22Rv1 (cell line): Measurements from ENCODE around the gene LZTS3.
"Not testable (repeated sequence)": the region's sequence is repeated elsewhere in the genome, so short reads cannot be mapped to it uniquely, and the experiment has no call there.

Source experiments
- H3K27ac ChIP-seq: fragments of 450-650 bp; 2 replicates; pipeline ENCODE4 v1.5.1; 2017
- ZFX ChIP-seq: fragments of 450-650 bp; IDR thresholded peaks from 2 replicates; pipeline ENCODE4 v1.6.1; 2017; ENCODE audit warnings: antibody characterized with exemption, borderline replicate concordance
- TF ChIP-seq, protein P1 (sequence below): fragments of 450-650 bp; IDR thresholded peaks from 2 replicates; pipeline ENCODE4 v1.5.1; 2017; ENCODE audit warnings: mild to moderate bottlenecking

Gene LZTS3

GRCh38 chr20:3172933-3173609 is at the start of gene LZTS3:
LZTS3 (minus strand) TSS chr20:3173549; CDS start chr20:3167163, 6,386 bp downstream.
- TF ChIP-seq ZFX = no peak
- TF ChIP-seq, protein P1, sequence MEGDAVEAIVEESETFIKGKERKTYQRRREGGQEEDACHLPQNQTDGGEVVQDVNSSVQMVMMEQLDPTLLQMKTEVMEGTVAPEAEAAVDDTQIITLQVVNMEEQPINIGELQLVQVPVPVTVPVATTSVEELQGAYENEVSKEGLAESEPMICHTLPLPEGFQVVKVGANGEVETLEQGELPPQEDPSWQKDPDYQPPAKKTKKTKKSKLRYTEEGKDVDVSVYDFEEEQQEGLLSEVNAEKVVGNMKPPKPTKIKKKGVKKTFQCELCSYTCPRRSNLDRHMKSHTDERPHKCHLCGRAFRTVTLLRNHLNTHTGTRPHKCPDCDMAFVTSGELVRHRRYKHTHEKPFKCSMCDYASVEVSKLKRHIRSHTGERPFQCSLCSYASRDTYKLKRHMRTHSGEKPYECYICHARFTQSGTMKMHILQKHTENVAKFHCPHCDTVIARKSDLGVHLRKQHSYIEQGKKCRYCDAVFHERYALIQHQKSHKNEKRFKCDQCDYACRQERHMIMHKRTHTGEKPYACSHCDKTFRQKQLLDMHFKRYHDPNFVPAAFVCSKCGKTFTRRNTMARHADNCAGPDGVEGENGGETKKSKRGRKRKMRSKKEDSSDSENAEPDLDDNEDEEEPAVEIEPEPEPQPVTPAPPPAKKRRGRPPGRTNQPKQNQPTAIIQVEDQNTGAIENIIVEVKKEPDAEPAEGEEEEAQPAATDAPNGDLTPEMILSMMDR = no peak
- H3K27ac ChIP-seq = no peak within 1 kb of the TSS

- no peak overlapping the region for H3K27ac ChIP-seq
These were observed 48.3 kb upstream of the LZTS3 start for GRCh38 chr20:3221398-3222226.

DNA sequence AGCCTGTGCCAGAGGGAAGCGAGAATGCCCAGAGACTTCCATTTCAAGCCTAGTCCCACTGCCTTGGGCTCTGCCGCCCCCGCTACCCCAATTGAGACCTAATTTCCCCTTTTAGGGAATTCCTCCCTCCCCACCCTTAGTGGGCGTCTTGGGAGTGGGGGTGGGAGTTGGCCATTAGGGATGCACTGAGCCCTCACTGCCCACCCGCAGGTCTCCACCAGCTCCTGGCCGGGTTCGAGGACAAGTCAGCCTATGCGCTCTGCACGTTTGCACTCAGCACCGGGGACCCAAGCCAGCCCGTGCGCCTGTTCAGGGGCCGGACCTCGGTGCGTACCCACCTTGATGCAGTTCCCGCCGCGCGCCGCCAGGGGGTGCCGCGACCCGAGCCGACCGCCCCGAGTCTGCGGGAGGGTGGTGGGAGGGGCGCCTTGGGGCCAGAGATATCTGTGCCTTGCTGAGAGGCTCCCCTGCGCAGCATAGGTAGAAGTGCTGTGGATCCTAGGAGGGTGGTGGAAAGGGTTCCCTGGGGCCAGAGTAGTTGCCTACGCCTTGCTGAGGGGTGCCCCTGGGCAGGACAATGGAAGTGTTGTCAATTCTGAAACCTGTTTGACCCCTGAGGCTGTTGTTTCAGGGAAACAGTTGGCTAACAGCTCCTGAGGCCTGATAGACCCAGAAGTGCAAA is 45.1 kb upstream of the LZTS3 start:
- no peak overlapping the region for H3K27ac ChIP-seq
- TF ChIP-seq, protein P1 = peak; percentile 95
- no peak for TF ChIP-seq ZFX

More at GRCh38 chr20:3221398-3222226, 48.3 kb upstream of the LZTS3 start:
- TF ChIP-seq ZFX = no peak
- TF ChIP-seq, protein P1 = no peak

DNA sequence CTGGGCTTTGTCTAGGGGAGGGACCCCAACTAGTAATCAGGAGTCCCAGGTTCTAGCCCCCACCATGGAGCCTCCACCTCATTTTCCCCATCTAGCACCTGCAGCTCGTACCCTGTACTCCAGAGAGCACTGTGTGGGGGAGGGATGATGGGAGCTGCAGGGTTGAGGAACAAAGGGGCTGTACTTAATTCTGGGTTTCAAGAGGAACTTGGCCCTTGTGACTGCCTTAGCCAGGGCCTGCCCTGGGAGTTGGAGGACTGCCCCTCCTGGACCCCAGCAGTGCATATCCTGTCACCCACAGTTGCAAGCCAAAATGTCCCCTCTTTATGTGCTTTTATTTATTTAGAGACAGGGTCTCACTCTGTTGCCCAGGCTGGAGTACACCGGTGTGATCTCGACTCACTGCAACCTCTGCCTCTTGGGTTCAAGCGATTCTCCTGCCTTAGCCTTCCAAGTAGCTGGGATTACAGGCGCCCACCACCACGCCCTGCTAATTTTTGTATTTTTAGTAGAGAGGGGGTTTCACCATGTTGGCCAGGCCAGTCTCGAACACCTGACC is 42.1 kb upstream of the LZTS3 start:
- not testable (repeated sequence) for H3K27ac ChIP-seq

DNA sequence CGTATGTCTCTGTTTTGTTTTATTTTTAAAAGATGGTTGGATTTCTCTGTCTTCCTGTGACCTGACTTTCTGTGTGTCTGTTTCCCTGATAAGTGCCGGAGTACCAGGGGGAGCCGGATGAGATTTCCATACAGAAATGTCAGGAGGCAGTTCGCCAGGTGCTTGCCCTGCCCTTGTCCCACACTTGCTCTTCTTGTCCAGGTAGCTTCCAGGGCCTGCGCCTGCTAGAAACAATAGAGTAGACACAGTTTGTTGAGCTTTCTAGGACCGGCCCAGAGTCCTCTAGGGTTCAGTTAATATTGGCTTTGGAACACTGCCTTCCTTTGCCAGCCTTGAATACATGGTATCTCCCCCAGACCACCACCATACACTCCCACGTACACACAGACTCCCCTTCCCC is 39.9 kb upstream of the LZTS3 start:
- H3K27ac ChIP-seq = no peak overlapping the region
- TF ChIP-seq ZFX = no peak
- TF ChIP-seq, protein P1 = no peak

DNA sequence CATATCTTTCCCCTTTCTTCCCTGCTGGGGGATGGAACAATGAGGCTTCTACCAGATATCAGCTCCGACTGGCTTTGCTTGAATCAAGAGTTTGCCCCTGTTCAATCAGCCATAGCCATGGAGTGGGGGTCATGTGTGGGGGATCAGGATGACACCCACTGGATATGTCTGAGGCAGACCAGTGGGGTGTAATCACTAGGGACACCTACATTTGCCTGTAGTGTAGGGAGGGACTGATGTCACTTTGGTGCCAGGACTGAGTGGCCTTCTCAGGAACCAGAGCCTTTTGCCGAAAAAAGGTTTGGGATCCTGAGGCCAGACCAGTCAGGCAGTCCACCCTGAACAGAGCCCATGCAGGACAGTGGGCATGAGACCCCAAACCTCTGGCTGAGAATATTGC is 37.0 kb upstream of the LZTS3 start:
- H3K27ac ChIP-seq = peak overlapping the region; percentile 78
- TF ChIP-seq ZFX = no peak
- TF ChIP-seq, protein P1 = no peak

DNA sequence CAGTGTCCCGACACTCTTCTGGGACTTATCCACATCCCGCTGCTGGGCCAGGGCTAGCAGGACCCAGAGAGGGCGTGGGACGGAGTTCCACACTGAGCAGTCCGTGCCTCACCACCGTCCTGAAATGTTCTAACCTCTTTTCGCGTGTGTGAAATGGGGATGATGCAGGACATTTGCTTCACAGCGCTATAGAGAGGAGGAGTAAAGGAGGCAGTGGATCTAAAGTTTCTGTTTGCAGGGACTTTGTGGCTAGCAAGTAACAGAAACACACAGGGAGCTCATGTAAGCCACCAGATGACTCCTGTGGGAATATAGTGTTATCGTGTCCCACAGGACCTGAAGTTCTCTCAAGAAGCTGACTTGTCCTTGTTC is 36.6 kb upstream of the LZTS3 start:
- no peak for TF ChIP-seq ZFX
- TF ChIP-seq, protein P1 = no peak
- peak overlapping the region; percentile 78 for H3K27ac ChIP-seq
